NCI-H460 (cell line): ENCODE measurements around the gene CHD6. TPM values are rescaled to one million over a fixed set of nuclear protein-coding genes. Genes with fewer than 3 reads are reported as not detected.

Source experiments
- DNase-seq: peaks from one replicate; pipeline ENCODE4 v3.0.0-alpha.2; 2016; ENCODE audit warnings: low read depth; ENCODE audit errors: extremely low read depth
- total RNA-seq: library from RNA; depleted of rRNA; stranded (reverse); fragments of >200 nt; shearing (Covaris generic); gene quantifications from 2 replicates; pipeline ENCODE4 v1.2.3, GENCODE V29; 2014

CHD6 gene
- total RNA-seq, 1 experiment from 2014 or later = 17.6 TPM

DNA sequence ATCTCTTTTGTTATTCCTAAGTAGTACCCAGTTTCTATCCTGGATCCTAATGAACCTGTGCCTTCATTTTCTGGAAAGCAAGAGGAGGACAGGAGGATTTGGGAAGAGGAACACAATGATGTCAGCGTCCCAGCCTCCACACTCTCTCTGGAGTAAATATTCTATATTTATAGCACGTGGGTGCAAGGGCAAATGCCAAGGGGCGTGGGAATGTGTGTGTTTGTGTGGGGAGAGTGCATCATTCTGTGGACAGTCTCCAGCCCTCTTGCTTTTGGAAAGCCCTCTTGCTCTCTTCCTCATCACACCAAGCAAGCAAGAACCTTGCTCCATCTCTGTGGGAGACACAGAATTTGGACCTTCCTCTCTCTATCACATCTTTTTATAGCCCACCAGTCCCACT lies 148.3 kb downstream of the CHD6 start:
- no peak for DNase-seq

DNA sequence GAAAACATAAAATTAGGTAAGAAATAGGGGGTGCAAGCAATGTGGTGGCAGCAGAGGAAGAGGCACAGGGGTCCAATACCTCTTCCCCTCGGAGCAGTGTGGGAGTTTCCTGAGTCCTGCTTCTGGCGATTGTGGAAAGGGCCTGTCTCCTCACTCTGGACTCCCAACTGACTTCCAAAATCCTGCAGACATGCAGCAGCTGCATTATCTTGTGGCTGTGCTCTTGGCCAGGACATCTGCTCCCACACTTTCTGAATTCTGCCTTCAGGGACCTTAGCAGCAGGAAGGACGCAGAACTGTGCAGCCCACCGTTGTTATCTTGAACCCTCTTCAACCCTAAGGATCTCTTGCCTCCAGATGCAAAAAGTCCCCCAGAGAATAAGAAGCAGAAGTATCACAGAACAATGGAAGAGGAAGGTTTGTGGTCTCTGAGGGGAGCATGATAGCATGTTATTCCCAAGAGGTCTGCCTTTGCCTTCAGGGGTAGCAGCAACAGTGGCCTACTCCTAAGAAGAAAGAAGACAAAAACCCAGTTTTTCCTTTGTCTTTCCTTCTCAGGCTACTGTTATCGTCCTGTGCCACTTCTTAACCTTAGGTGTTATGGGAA lies 149.1 kb downstream of the CHD6 start:
- no peak for DNase-seq

DNA sequence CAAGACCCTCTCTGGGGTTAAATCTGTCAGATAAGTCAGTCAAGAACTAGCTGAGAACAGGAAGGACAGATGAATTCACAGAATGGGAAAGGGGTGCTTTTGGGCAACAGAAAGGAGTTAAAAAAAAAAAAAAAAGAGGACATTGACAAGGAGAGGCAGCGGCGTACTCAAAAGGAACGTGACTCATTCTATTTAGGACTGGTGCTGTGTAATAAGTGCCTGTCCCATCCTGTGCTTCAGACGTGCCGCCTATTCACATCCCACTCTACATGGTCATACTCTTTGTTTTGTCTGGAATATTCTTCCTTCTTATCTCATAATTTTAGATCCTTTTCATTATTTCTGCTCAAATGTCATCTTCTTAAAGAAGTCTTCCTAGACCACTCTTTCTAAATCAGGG lies 150.5 kb downstream of the CHD6 start:
- no peak for DNase-seq

DNA sequence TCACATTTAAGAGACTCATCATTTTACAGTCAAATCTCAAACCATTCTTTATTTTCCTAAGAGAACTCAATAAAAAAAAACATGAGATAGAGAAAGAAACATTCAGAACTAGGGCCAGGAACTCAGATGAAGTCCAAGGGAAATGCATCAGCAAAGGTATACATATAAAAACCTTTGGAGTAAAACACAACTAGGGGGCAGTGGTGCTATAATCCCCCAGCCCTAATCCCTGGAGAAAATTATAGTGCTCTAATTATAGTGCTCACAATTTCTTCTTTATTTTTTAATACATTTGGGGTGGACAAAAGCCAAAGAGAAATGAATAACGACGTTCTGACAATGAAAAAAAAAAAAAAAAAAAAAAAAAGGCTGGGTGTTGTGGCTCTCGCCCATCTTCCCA lies 151.0 kb downstream of the CHD6 start:
- DNase-seq = no peak

DNA sequence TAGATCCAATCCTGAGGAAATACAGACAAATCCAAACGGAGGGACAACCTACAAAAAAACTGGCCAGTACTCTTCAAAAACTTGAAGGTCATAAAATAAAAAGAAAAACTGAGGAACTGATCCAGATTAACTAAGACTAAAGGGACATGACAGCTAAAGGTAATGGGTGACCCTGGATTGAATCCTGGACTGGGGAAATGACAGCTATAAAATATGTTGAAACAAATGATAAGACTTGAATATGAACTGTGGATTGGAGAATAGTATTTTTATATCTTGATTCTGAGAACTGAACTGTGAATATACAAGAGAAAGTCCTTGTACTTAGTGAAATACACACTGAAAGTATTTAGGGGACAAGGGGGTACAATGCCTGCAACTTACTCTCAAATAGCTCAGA lies 154.6 kb downstream of the CHD6 start:
- DNase-seq = no peak

DNA sequence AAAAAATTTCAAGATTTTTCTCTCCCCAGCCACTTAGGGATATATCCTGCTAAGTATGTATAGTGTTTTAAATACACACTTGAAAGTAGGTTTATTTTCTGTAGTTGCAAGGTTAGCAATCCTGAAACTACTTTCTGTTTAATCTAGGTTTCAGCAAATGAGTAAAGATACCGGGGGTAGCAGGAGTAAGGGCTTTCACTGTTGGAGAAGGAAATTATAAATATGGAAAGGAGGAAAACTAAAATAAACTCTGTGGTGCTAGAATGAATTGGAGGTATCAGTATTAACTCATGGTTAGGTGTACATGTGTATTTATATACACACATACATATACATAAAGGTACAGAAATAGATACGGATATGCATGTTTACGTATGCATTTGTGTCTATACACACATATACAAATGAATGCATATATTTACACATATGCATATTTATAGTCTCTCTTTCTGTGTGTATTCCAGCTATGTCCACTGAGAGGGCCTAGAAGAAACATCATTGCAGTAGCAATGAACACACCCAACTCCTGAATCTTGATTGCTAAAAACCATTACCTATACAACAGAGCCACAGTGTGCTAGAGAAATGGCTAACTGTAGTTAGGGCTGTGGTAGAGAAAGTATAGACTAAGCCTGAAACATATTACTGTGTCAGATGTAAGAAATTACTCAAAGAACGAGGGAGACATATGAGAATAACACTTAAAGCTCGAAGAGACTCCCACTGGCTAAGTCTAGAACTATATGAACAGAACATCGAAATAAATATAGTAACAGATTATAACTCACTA lies 155.6 kb downstream of the CHD6 start:
- DNase-seq = no peak

DNA sequence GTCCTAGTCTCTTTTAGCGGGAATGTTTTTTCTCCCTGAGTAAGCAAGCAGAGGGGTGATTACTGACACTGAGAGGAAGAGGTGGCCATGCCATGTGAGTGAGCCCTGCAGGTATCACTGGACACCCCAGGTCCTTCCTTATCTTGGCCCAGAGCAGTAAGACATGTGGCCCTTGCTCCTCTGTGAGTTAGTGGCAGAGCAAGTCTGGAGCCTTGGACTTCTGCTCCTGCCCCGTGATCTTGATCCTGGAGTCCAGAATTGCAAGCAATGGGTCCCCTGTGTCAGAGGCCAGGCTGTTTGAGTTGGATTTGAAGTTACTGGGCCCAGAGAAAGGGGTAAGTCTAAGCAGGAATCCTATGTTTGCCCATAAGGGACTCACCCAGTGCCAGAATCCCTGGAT lies 159.4 kb downstream of the CHD6 start:
- DNase-seq = no peak

DNA sequence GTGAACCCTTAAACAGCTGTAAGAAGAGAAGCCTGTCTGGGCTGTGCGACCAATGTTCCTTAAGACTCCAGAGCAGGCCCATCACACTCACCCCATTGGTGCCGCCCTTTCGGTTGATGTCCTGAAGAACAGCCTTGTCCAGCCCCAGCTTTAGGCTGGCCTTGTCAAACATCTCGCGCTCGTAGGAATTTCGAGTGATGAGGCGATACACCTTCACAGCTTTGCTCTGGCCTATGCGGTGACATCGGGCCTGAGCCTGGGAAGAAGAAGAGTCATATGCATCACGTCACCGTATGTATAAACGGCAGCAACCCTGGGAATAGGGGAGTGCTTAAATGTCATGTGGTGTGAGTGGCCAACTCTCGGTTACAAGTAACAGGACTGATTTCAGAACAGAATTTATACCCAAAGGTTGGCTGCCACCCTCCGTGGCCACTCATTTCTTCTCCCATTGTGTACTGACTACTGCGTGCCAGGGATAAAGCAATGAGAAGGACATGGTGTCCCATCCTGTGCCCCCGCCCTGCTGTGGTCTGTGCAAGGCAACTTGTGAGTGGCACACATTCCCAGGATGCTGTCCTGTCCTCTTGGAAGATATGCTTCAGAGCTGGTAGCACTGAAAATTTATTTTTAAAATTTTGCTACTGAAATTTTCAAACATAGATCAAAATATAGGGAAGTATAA lies 160.9 kb downstream of the CHD6 start:
- DNase-seq = no peak

DNA sequence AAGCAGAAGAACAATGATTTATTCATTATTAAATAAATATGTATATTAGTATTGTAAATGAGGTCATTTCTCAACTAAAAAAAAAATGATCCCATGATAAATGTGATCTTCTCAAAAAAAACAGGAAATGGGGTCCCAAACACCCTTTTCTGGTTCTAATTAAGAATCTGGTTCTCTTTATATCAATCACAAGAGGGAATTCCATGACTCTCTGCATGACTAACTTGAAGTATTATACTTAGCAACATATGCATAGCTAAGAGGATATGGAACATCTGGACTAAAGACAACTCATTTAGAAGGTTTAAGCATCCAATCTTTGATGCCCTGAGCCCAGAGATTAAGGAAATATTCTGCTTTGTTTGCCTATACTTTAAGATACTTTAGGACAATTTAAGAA lies 161.8 kb downstream of the CHD6 start:
- DNase-seq = no peak

DNA sequence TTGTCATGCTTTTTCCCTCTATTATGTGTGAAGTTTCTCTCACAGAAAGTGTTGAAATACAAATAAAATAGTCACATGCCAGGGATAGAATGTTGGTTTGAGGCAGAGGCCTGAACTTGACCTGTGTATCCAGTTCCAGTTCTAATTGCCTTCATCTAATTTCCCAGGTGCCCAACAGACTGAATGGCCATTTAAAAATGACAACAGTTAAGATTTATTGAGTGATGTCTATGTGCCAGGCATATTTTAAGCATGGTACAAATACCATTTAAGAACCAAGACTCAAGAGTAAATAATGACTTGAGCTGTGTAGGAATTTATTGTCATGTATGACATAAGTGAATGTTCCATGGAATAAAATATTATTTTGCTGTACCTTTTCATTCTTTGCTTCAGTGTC lies 163.9 kb downstream of the CHD6 start:
- DNase-seq = no peak

DNA sequence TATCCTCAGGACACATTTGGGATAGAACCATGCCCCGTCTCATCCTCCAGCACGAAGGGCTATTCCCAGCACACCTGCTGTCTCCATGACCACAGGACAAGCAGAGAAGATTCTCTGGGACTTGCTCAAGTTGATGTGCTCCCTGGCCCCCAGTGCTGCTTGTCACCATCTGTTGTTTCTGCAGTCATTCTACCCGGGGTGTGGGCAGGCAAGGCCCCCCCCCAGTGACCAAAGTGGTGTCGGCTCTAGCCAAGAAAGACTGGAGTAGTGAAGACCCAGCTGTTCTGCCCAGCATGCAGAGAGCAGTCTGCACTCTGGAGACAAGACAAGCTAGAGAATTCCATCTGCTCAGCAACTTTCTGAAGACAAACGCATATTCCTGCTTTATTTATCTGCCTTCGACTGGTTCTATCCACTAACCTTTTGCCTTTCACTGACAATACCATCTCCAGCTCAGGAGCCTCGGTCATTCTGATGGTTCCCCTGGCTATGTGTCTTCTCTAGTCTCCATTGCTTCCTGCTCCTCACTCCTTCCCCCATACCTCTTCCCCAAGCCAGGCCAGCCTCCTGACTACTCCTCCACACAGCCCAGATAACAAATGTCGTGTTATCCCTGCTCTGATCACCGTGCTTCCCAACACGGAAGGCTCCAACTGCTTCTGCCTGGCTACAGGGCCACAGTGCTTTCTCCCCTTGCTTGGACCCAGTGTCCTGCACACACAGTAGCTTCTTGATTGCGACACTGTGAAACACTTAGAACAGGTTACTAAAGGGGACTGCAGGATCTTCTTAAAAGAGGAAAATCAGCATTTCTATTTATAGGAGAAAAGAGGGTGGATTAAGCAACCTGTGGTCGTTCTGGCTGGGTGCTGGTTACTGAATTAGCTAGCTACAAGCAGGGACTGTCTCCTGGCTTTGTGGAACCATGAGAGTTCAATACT lies 164.9 kb downstream of the CHD6 start:
- no peak for DNase-seq

DNA sequence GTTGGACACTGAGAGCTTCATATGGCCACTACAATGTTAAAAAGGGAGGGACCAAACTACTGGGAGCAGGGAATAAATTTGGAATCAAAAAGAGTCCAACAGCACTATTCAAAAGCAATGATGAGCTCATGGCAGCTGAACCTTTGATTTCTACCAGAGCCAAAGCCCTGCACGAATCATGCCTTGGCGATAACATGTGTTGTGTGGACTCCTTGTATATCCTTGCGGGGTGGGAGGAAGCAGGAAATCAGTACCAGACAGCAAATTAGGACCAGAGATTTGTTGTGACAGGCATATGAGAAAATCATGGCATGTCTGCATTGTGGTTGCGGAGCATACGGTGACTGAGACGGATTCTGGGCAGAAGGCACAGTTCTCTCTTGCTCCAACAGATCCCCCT lies 166.0 kb downstream of the CHD6 start:
- no peak for DNase-seq

DNA sequence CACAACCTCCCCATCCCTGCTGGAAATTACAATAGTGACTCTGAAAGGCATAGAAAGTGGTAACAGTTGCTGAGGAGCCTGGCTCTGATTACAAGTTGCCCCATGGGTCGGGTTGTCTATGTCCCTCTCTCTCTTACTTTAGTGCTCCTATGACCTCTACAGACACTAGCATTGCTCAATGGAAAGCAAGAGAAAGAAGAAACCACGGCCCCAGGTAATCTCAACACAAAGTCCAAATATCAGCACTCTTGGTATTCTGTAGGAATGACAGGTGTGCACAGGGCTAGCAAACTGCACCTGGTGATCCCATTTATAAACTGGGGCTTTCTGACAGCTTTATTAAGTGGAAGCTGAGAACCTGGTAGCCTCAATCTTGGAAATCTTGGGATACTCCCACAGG lies 171.2 kb downstream of the CHD6 start:
- DNase-seq = no peak

DNA sequence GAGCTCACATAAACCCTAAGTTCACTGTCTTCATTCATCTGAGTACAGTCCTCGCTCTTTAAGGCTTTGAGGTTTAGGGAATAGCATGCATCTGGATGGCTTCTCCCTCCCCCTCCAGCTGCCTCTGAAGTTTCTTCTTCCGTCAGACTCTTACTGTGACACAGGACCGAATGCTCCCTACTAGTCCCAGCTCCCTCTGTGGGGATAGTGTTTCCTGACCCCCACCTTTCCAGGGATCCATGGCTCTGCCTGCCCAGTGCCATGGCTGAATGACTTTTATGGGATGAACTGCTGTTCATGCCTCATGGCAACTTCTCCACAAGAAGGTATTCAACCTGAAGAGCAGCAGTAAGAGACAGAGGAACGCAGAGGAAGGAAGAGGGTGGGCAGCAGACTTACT lies 171.7 kb downstream of the CHD6 start:
- DNase-seq = no peak

DNA sequence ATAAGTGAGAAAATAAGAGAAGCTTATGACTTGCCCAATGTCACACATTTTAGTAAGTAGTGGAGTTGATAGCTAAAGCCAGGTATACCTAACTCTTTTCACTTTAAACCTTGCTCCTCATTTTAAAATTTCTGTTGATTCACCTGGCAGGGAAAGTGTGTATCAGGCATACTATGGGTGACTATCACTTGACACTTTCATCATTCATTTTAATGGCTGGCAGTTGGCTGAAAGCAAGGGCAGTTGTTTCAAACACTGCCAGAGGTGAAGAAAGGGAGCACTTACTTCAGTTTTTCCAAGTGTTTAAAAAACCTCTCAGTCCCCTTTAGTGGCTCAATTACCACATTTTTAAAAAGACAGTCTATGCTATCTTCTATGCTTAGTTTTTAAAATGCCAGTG lies 173.4 kb downstream of the CHD6 start:
- DNase-seq = no peak

DNA sequence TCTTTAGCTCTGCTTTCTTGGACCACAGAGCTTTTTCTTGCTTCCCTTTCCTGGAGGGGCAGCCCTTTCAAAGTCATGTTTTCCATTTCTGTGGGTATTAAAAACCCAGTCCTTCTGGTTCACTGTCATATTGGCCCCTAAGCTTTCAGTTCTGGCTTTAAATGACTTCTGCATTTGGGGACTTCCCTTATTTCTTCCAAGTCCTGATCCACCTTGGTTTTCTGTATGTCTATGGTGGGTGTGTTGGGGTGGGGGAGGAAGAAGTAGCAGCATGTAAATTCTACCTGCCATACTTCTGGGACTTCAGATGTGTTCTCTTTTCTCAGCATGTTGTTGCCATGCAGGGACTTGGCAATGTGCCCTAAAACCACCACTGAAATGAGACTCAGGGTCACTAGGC lies 174.5 kb downstream of the CHD6 start:
- no peak for DNase-seq

DNA sequence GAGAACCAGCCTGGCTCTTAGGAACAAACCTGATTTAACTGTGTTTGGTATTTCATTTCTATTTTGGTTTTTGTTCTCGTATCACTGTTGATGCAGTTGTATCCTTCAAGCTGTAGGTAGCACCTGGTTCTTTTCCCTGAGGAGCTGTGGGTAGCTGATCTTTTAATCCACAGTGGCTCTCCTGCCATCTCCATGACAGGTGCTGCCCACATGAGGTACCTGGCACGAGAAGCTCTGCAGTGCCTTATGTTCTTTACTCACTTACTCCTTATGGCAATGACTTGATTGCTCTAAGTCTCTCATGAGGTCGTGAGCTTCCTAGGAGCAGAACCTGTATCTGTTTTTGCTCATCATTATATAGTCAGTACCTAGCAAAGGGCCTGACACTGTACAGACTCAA lies 177.3 kb downstream of the CHD6 start:
- no peak for DNase-seq

DNA sequence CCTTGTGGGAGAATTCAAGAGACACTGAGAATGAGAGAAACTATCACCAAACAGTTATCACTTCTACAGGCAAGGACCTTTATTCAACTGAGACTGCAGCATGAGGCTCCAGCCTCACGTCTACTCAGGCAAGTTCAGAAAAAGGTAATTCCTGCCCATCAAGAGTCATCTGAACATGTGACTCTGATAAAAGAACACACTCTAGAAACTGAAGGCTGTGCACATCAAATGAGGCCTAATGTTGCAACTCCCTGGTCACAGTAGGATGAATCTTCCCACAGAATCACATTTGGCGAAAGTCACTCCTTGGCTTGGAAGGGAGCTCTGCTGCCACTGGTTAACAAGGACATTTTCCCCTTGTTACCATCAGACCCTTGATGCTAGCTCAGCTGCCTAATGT lies 180.3 kb downstream of the CHD6 start:
- DNase-seq = no peak

DNA sequence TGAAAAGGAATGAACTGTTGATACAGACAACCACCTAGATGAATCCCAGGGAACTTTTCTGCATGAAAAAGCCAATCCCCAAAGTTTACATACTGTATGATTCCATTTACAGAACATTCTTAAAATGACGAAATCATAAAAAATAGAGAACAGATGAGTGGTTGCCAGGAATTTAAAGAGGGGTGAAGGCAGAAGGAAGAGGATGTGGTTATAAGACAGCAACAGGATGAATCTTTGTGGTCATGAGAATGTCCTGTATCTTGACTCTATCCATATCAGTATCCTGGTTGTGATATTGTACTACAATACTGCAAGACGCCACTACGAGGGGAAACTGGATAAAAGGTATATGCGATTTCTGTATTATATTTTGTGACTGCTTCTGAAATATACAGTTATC lies 181.5 kb downstream of the CHD6 start:
- no peak for DNase-seq

DNA sequence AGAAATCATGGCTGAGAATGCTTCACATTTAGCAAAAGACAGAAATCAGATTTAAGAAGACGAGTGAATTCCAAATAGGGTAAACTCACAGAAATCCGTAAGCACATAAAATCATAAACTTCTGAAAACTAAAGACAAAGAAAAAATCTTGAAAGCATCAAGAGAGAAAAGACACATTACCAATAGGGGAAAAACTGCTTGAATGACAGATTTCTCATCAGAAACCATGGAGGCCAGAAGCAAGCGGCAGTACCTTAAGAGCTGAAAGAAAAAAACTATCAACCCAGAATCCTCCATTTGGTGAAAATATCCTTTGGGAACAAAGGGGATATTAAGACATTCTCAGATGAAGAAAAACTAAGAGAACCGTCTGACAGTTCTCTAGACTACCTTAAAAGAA lies 185.0 kb downstream of the CHD6 start:
- DNase-seq = no peak

DNA sequence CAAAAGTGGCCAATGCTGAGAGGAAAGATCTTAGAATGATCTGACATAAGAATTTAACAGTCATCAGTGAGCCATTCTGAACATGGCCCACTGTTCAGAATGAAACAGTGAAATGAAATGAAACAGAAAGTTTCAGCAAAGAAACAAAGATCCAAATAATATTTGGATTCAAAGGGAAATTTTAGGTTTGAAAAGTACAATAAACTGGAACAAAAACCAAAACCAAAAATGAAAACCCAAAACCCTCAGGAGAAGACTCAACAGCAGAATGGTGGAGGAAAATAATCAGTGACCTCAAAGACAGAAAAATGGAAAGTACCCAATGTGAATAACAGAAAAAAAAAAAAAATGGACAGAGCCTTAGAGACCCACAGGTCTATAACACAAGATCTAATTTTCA lies 185.4 kb downstream of the CHD6 start:
- DNase-seq = no peak
